Calu3 (cell line): ENCODE data around the gene OGDHL. TPM values are rescaled to one million over a fixed set of nuclear protein-coding genes. Genes with fewer than 3 reads are reported as not detected.
"Not testable (repeated sequence)": the region's sequence is repeated elsewhere in the genome, so short reads cannot be mapped to it uniquely, and the experiment has no call there.

Experiments used
- BruUV-seq: library from RNA; stranded (reverse); fragments of 400-500 nt; replicated peaks from 2 replicates; lab custom pipeline; 2021; lab: Mats Ljungman, UMichigan
- CTCF ChIA-PET: fragments of 300-600 bp; sonication (Branson Sonifier 250); formaldehyde crosslinking; loops from one replicate; lab custom pipeline; 2022; ENCODE audit warnings: antibody characterized with exemption; lab: Charles Lee
- DNase-seq: peaks from one replicate; pipeline ENCODE4 v3.0.0; 2022
- H3K27ac Mint-ChIP-seq: one replicate; pipeline ENCODE4 v1.8.0; 2022; ENCODE audit warnings: mixed read lengths; ENCODE audit not compliant: unreplicated experiment
- H3K27me3 Mint-ChIP-seq: one replicate; pipeline ENCODE4 v1.8.0; 2022; ENCODE audit warnings: mixed read lengths; ENCODE audit not compliant: unreplicated experiment
- H3K36me3 Mint-ChIP-seq: one replicate; pipeline ENCODE4 v1.8.0; 2022; ENCODE audit warnings: mild to moderate bottlenecking, moderate library complexity, mixed read lengths; ENCODE audit not compliant: insufficient read depth, unreplicated experiment
- H3K4me1 Mint-ChIP-seq: one replicate; pipeline ENCODE4 v1.8.0; 2022; ENCODE audit warnings: mild to moderate bottlenecking, low read depth, mixed read lengths; ENCODE audit not compliant: unreplicated experiment
- H3K4me3 Mint-ChIP-seq: one replicate; pipeline ENCODE4 v1.8.0; 2022; ENCODE audit warnings: mild to moderate bottlenecking, low read depth, moderate library complexity, mixed read lengths; ENCODE audit not compliant: unreplicated experiment
- H3K9me3 Mint-ChIP-seq: one replicate; pipeline ENCODE4 v1.8.0; 2022; ENCODE audit warnings: low read depth, mixed read lengths; ENCODE audit not compliant: unreplicated experiment
- intact Hi-C: fragments of 100-400 bp; cut with micrococcal nuclease; formaldehyde crosslinking; loops from one replicate; pipeline ENCODE4 v1.10.0; 2022; ENCODE audit not compliant: unreplicated experiment
- total RNA-seq: library from RNA; stranded (reverse); gene quantifications from 2 replicates; pipeline ENCODE4 v1.2.3, GENCODE V29; 2022
- TF ChIP-seq, protein P1 (sequence below): fragments of 200-600 bp; IDR thresholded peaks from one replicate; pipeline ENCODE4 v1.8.0; 2022; ENCODE audit warnings: antibody characterized with exemption; ENCODE audit not compliant: unreplicated experiment

OGDHL gene
- total RNA-seq, 1 experiment from 2014 or later = 0.24 TPM

GRCh38 chr10:49758249-49758930, 3.7 kb downstream of the OGDHL start:
- TF ChIP-seq, protein P1, sequence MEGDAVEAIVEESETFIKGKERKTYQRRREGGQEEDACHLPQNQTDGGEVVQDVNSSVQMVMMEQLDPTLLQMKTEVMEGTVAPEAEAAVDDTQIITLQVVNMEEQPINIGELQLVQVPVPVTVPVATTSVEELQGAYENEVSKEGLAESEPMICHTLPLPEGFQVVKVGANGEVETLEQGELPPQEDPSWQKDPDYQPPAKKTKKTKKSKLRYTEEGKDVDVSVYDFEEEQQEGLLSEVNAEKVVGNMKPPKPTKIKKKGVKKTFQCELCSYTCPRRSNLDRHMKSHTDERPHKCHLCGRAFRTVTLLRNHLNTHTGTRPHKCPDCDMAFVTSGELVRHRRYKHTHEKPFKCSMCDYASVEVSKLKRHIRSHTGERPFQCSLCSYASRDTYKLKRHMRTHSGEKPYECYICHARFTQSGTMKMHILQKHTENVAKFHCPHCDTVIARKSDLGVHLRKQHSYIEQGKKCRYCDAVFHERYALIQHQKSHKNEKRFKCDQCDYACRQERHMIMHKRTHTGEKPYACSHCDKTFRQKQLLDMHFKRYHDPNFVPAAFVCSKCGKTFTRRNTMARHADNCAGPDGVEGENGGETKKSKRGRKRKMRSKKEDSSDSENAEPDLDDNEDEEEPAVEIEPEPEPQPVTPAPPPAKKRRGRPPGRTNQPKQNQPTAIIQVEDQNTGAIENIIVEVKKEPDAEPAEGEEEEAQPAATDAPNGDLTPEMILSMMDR = no peak
- CTCF ChIA-PET = no interaction called here
- DNase-seq = no peak
- H3K27me3 Mint-ChIP-seq = peaks cover 73% of the 10 kb centered on the region
- BruUV-seq = no TSS peak
- intact Hi-C loops = no loop called here
- H3K4me1 Mint-ChIP-seq = no peaks in the 10 kb centered on the region
- no peak overlapping the region for H3K4me3 Mint-ChIP-seq
- no peak overlapping the region for H3K27ac Mint-ChIP-seq
- peaks cover 7% of the 10 kb centered on the region for H3K36me3 Mint-ChIP-seq
- no peaks in the 10 kb centered on the region for H3K9me3 Mint-ChIP-seq

DNA sequence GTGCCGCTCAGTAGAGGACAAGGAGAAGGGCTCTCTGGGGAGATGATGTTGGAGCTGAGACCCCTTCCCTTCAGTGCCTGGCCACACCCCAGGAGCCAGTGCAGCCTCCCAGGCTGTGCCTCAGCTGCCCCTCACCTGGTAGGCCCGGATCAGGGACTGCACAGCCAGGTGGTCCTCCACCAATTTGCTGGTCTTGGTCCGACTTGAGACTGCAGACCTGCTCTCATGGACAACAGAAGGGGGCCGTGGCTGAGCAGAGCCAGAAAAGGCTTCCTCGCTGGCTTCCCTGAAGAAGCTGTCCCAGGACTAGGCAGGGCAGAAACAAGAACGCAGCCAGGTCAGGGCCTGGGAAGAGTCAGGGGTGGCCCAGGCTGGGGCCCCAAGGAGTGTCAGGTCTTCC, 5.5 kb downstream of the OGDHL start:
- no peaks in the 10 kb centered on the region for H3K36me3 Mint-ChIP-seq
- no peaks in the 10 kb centered on the region for H3K4me1 Mint-ChIP-seq
- TF ChIP-seq, protein P1 = no peak
- intact Hi-C loops = no loop called here
- peaks cover 67% of the 10 kb centered on the region for H3K27me3 Mint-ChIP-seq
- no peak overlapping the region for H3K27ac Mint-ChIP-seq
- no peak overlapping the region for H3K4me3 Mint-ChIP-seq
- no TSS peak for BruUV-seq
- CTCF ChIA-PET = no interaction called here
- H3K9me3 Mint-ChIP-seq = no peaks in the 10 kb centered on the region
- DNase-seq = no peak

GRCh38 chr10:49756031-49756430, 6.1 kb downstream of the OGDHL start:
- no peaks in the 10 kb centered on the region for H3K9me3 Mint-ChIP-seq
- DNase-seq = no peak
- peaks cover 73% of the 10 kb centered on the region for H3K27me3 Mint-ChIP-seq
- TF ChIP-seq, protein P1 = no peak
- H3K36me3 Mint-ChIP-seq = no peaks in the 10 kb centered on the region
- CTCF ChIA-PET = no interaction called here
- no peaks in the 10 kb centered on the region for H3K4me1 Mint-ChIP-seq
- no peak overlapping the region for H3K27ac Mint-ChIP-seq
- no peak overlapping the region for H3K4me3 Mint-ChIP-seq
- no TSS peak for BruUV-seq
- intact Hi-C loops = no loop called here

DNA sequence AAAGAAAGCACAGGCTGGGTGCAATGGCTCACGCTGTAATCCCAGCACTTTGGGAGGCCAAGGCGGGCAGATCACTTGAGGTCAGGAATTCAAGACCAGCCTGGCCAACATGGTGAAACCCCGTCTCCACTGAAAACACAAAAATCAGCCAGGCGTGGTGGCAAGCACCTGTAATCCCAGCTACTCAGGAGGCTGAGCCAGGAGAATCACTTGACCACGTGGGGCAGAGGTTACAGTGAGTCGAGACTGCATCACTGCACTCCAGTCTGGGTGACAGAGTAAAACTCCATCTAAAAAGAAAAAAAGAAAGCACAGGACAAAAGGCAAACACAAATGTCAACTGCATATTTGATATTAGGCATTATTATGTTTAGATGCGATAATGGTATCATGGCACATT, 7.2 kb downstream of the OGDHL start:
- intact Hi-C loops, H3K27ac Mint-ChIP-seq, H3K4me3 Mint-ChIP-seq, H3K9me3 Mint-ChIP-seq, DNase-seq, H3K36me3 Mint-ChIP-seq, BruUV-seq, CTCF ChIA-PET, H3K4me1 Mint-ChIP-seq: not testable (repeated sequence)
- peaks cover 82% of the 10 kb centered on the region for H3K27me3 Mint-ChIP-seq

DNA sequence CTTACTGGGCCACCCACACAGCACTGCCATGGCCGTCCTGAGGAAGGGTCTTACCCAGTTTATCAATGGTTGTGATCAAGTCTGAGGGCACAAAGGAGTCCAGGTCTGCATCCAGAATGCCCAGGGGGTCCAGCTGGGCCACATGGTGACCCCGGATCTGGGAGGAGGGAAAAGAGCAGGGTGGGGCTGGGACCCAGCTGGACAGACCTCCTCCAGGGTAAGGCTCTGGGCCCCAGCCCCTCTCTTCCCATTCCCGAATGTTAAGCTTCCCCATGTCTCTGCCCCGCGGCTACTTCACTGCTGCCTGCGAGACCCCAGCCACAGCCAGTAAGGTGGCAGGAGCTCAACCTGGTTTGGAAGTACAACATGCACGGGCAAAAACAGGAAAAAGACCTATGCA, 9.5 kb downstream of the OGDHL start:
- Mint-ChIP-seq H3K36me3 (no peaks in the 10 kb centered on the region), H3K4me3 (no peak overlapping the region), H3K4me1 (no peaks in the 10 kb centered on the region), H3K27me3 (peaks cover 82% of the 10 kb centered on the region), H3K27ac (no peak overlapping the region), H3K9me3 (no peaks in the 10 kb centered on the region)
- TF ChIP-seq, protein P1 = no peak
- CTCF ChIA-PET = no interaction called here
- DNase-seq = no peak
- BruUV-seq = no TSS peak
- intact Hi-C loops = no loop called here
